ENCODE measurements around the gene REXO1.
A peak's percentile ranks its signal among the peaks of the same experiment; 100 is the strongest.

REXO1 gene

DNA sequence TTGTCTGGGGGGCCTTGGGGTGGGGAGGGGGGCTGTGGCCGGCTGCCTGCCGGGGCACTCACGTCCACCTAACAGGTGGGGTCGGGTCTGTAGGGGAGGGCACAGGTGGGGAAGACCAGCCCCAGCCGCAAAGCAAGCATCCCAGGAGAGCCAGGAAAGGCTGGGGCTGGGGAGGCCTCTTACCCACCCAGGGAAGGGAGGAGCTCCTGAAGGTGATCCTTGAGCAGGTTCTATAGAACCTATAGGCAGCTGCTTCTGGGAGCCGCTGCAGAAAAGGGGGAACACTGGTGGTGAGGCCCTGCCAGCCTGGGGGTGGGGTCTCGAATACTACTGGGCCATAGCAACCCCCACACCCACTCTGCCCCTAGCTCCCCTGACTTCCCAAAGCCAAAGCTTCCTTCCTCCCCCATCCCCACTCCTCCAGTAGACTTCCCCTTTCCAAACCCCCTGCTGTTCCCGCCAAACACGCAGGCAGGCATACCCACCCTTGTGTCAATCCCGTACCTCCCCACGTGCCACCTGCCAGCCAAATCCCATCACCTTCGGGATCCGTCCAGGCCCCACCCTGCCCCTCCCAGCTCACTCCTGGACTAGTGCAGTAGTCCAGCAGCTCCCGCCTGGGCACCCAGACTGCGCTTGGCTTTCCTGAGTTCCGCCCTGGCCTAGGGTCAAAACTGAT, 9.5 kb upstream of the REXO1 start:
- TF ChIP-seq EZH2 (IDR thresholded peaks at IDR 0.05) (no peak), FOXP2 (optimal IDR thresholded peaks at IDR 0.05; ENCODE audit: control extremely low read depth, extremely low read length, insufficient read depth) (no peak), POLR2AphosphoS5 (IDR thresholded peaks at IDR 0.05; ENCODE audit: borderline replicate concordance, low read depth, low read length) (no peak; the same call in 1 of the 2 replicates)
- Histone ChIP-seq H3K27ac (0 out of 2 replicates have a peak overlapping the region, but pooled peaks have one; percentile 25), H3K9me3 (ENCODE audit: low read depth, low read length) (no peaks in the 10 kb centered on the region), H3K4me3 (no peak overlapping the region), H3K9ac (ENCODE audit: insufficient read length) (no peak overlapping the region), H3K36me3 (ENCODE audit: insufficient read depth, low read length) (0 out of 2 replicates have a peak, but pooled peaks cover 4% of the 10 kb centered on the region)
- no peak for DNase-seq (ENCODE audit: low read depth, low spot score)

DNA sequence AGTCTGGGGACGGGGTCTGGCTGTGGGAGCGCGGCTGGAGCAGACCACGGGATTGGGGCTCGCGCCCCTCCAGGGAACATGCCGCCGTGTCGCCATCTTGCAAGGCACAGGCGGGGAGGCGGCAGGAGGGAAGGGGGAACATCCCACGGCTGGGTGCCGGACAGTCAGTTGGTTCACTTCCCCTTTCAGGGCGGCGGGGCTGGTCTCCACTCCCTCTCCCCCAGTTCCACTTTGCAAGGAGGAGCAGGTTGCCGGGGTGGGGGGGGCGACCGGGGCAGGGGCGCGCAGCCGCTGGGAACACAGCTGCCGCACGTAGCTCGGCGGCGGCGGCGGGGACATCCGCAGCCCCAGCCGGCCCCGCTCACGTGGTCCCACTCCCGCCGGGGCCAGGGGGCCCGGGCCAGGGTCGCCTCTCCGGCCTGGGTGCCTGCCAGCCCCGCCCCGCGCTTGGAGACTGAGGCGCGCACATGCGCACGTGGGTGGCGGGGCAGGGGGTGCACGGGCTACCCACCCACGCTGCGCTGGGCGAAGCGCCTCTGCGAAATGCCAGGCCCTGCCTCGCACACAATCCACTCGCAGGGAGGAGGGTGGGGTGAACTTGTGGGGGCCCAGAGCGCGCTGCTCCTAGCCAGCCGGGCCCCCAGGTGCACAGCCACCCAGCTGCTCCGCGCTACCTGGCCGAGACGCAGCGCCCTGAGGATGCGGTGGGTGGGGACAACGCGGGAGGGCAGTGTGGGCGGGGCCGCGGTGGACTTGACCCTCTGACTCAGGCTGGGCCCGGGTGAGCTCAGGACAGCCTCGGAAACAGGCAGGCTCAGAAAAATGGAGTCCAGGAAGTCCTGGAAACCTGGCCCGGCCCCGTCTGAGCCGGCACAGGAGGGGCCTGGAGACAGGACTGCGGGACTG, 8.7 kb upstream of the REXO1 start:
- DNase-seq (ENCODE audit: low read depth, low spot score), result no peak
- H3K9me3 ChIP-seq (ENCODE audit: low read depth, low read length), result no peaks in the 10 kb centered on the region
- H3K9ac ChIP-seq (ENCODE audit: insufficient read length), result no peak overlapping the region
- no peak overlapping the region for H3K4me3 ChIP-seq
- 0 out of 2 replicates have a peak, but pooled peaks cover 4% of the 10 kb centered on the region for H3K36me3 ChIP-seq (ENCODE audit: insufficient read depth, low read length)
- TF ChIP-seq FOXP2 (optimal IDR thresholded peaks at IDR 0.05; ENCODE audit: control extremely low read depth, extremely low read length, insufficient read depth) (no peak), EZH2 (IDR thresholded peaks at IDR 0.05) (no peak), POLR2AphosphoS5 (IDR thresholded peaks at IDR 0.05; ENCODE audit: borderline replicate concordance, low read depth, low read length) (no peak)
- 0 out of 2 replicates have a peak overlapping the region, but pooled peaks have one; percentile 25 for H3K27ac ChIP-seq

DNA sequence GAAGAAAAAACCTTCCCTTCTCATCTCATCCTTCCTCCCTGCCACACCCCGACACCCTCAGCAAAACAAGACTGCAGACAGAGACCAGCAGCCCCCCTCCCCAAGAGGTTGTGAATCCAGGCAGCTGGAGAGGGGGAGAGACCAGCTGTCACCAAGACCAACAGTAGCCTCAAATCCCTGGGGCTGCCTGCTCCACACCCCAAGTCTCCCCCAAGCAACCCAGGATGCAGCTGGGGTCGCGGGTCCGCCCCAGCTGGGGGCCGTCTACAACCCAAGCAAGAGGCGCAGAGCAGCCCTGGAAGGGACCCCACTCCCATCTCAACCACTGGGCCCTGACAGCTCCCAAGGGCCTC, 8.0 kb upstream of the REXO1 start:
- no peaks in the 10 kb centered on the region for H3K9me3 ChIP-seq (ENCODE audit: low read depth, low read length)
- DNase-seq (ENCODE audit: low read depth, low spot score), result no peak
- H3K36me3 ChIP-seq (ENCODE audit: insufficient read depth, low read length), result 0 out of 2 replicates have a peak, but pooled peaks cover 4% of the 10 kb centered on the region
- no peak for TF ChIP-seq EZH2 (IDR thresholded peaks at IDR 0.05)
- no peak for TF ChIP-seq FOXP2 (optimal IDR thresholded peaks at IDR 0.05; ENCODE audit: control extremely low read depth, extremely low read length, insufficient read depth)
- TF ChIP-seq POLR2AphosphoS5 (IDR thresholded peaks at IDR 0.05; ENCODE audit: borderline replicate concordance, low read depth, low read length), result no peak
- no peak overlapping the region for H3K4me3 ChIP-seq
- H3K27ac ChIP-seq, result peak overlapping the region; percentile 61; the same call in 1 of the 2 replicates
- H3K9ac ChIP-seq (ENCODE audit: insufficient read length), result no peak overlapping the region

DNA sequence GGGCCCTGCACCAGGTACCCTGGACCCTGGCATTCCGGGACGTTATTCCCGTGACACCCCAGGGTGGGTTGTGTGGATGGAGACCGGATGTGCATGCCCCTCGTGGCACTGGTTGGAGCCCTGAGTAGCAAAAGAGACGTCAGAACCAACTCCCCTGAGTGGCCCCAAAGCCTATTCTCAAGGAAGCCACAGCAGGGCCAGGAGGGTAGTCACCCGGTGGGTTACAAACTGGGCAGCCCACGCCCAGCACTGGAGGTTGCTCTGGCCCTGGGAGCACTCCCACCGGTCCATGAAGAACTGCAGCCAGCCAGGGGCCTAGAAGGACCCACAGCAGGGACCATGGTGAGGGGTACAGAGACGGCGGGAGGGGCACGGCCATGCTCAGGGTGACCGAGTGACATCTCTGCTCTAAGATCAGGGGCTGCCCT, 7.6 kb upstream of the REXO1 start:
- H3K9me3 ChIP-seq (ENCODE audit: low read depth, low read length), result no peaks in the 10 kb centered on the region
- no peak overlapping the region for H3K9ac ChIP-seq (ENCODE audit: insufficient read length)
- TF ChIP-seq EZH2 (IDR thresholded peaks at IDR 0.05), result no peak
- no peak for TF ChIP-seq FOXP2 (optimal IDR thresholded peaks at IDR 0.05; ENCODE audit: control extremely low read depth, extremely low read length, insufficient read depth)
- no peak; the same call in 1 of the 2 replicates for TF ChIP-seq POLR2AphosphoS5 (IDR thresholded peaks at IDR 0.05; ENCODE audit: borderline replicate concordance, low read depth, low read length)
- no peak overlapping the region for H3K4me3 ChIP-seq
- no peak for DNase-seq (ENCODE audit: low read depth, low spot score)
- H3K36me3 ChIP-seq (ENCODE audit: insufficient read depth, low read length), result 0 out of 2 replicates have a peak, but pooled peaks cover 4% of the 10 kb centered on the region
- H3K27ac ChIP-seq, result peak overlapping the region; percentile 61; the same call in 1 of the 2 replicates

DNA sequence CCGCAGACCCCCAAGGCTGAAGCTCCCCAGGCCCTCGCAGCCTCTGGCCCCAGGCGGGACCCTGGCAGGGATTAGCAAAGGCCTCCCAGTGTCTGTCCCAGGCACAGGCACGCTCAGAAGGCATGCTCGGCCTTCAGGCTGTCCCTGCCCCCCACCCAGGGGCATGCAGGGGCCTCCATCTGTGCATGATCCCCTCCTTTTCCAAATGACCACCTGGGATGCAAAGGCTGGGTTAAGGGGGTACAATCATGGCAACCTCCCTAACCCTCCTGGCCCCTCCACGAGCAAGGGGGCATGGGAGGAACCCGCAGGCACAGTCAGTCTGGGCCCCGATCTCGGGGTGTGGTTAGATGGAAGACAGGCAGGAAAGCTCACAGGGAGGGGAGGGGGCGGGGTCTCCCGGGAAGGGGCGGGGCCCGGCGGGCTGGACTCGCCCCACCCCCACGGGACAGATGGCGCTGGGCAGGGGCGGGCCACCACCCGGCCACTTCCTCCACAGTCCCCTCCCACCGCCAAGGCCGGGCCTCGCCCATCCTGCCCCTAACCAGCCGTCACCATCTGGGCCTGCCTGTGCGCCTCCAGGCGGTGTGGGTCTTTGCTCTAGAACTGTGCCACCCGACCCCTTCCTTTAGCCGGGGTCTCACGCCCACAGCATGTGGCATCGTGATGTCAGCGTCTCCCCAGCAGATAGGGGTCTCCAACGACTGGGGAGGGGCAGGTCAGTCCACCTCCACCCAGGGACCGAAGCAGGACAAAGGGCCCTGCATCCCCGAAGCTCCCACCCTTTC, 7.0 kb upstream of the REXO1 start:
- Histone ChIP-seq H3K4me3 (peak overlapping the region; percentile 70), H3K27ac (peak overlapping the region; percentile 81), H3K9ac (ENCODE audit: insufficient read length) (peak overlapping the region; percentile 41), H3K36me3 (ENCODE audit: insufficient read depth, low read length) (0 out of 2 replicates have a peak, but pooled peaks cover 4% of the 10 kb centered on the region), H3K9me3 (ENCODE audit: low read depth, low read length) (no peaks in the 10 kb centered on the region)
- DNase-seq (ENCODE audit: low read depth, low spot score), result no peak
- TF ChIP-seq FOXP2 (optimal IDR thresholded peaks at IDR 0.05; ENCODE audit: control extremely low read depth, extremely low read length, insufficient read depth) (no peak), POLR2AphosphoS5 (IDR thresholded peaks at IDR 0.05; ENCODE audit: borderline replicate concordance, low read depth, low read length) (peak; percentile 33; the same call in 1 of the 2 replicates), EZH2 (IDR thresholded peaks at IDR 0.05) (no peak)

DNA sequence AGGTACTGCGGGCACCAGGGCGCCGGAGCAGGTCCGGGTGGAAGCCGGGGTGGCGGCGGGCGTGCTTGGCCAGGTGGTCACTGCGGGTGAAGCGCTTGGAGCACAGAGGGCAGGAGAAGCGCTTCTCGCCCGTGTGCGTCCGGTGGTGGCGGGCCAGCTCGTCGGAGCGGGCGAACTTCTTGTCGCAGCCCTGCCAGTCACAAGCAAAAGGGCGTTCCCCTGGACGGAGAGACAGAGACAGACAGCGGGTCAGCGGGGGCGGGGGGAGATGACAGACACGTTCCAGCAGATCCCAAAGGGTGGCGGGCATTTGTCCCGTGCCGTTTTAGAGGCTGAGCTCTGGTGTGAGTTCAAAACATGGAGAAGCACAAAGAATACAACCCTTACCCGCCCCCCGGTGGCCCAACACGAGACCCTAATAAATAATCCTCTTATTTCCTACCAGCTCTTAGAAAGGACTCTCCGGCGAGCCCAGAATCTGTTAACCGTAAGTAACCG, 6.3 kb upstream of the REXO1 start:
- no peak for DNase-seq (ENCODE audit: low read depth, low spot score)
- TF ChIP-seq EZH2 (IDR thresholded peaks at IDR 0.05), result no peak
- no peak for TF ChIP-seq FOXP2 (optimal IDR thresholded peaks at IDR 0.05; ENCODE audit: control extremely low read depth, extremely low read length, insufficient read depth)
- TF ChIP-seq POLR2AphosphoS5 (IDR thresholded peaks at IDR 0.05; ENCODE audit: borderline replicate concordance, low read depth, low read length), result no peak
- Histone ChIP-seq H3K36me3 (ENCODE audit: insufficient read depth, low read length) (0 out of 2 replicates have a peak, but pooled peaks cover 4% of the 10 kb centered on the region), H3K9me3 (ENCODE audit: low read depth, low read length) (no peaks in the 10 kb centered on the region), H3K27ac (peak overlapping the region; percentile 81), H3K9ac (ENCODE audit: insufficient read length) (peak overlapping the region; percentile 41), H3K4me3 (peak overlapping the region; percentile 70)

DNA sequence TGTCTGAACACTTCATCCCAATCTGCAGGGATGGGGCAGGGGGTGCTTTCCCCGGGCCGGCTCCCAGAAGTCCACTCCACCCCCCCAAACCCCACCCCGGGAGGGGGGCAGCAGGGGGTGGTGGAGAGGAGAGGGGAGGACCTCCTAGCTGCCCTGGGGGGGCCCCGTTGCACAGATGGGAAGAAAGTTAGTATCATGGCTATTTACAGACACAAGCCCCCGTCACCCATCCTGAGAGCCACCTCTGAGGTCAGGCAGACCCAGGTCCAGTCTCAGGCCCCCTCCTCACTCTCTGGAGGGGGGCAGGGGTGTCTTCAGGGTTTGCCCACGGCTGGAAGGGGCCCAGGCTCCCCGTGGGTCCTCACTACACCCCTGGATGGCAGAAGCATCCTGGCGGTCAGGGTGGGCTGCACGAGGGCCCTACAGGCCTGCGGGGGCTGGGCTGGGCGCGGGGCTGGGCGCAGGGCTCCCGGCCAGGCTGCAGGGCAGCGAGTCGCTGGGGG, 5.8 kb upstream of the REXO1 start:
- Histone ChIP-seq H3K4me3 (no peak overlapping the region), H3K27ac (peak overlapping the region; percentile 81), H3K9me3 (ENCODE audit: low read depth, low read length) (no peaks in the 10 kb centered on the region), H3K9ac (ENCODE audit: insufficient read length) (no peak overlapping the region), H3K36me3 (ENCODE audit: insufficient read depth, low read length) (0 out of 2 replicates have a peak, but pooled peaks cover 4% of the 10 kb centered on the region)
- DNase-seq (ENCODE audit: low read depth, low spot score), result no peak
- TF ChIP-seq POLR2AphosphoS5 (IDR thresholded peaks at IDR 0.05; ENCODE audit: borderline replicate concordance, low read depth, low read length), result no peak
- TF ChIP-seq EZH2 (IDR thresholded peaks at IDR 0.05), result no peak
